ENCODE measurements around the gene TMEM72. TPM values are rescaled to one million over a fixed set of nuclear protein-coding genes. Genes with fewer than 3 reads are reported as not detected.

TMEM72 gene
- total RNA-seq, 2 donors from 2014 or later, result 0.15 TPM; not detected in 1

- Histone ChIP-seq H3K4me3 (no peak overlapping the region), H3K4me1 (no peaks in the 10 kb centered on the region), H3K9me3 (no peaks in the 10 kb centered on the region), H3K27ac (no peak overlapping the region), H3K36me3 (no peaks in the 10 kb centered on the region), H3K27me3 (no peaks in the 10 kb centered on the region)
- no peak for TF ChIP-seq CTCF (IDR thresholded peaks at IDR 0.05)
- DNase-seq (ENCODE audit: low spot score), result no peak
Measured at GRCh38 chr10:44921061-44921460, 9.9 kb downstream of the TMEM72 start.

GRCh38 chr10:44921506-44921905 lies 10.4 kb downstream of the TMEM72 start:
- Histone ChIP-seq H3K4me3 (no peak overlapping the region), H3K9me3 (no peaks in the 10 kb centered on the region), H3K27me3 (no peaks in the 10 kb centered on the region), H3K4me1 (no peaks in the 10 kb centered on the region), H3K36me3 (no peaks in the 10 kb centered on the region), H3K27ac (no peak overlapping the region)
- DNase-seq (ENCODE audit: low spot score), result no peak
- TF ChIP-seq CTCF (IDR thresholded peaks at IDR 0.05), result no peak

- Histone ChIP-seq H3K4me3 (no peak overlapping the region), H3K4me1 (no peaks in the 10 kb centered on the region), H3K27me3 (no peaks in the 10 kb centered on the region), H3K36me3 (no peaks in the 10 kb centered on the region), H3K27ac (no peak overlapping the region), H3K9me3 (no peaks in the 10 kb centered on the region)
- no peak for DNase-seq (ENCODE audit: low spot score)
- no peak for TF ChIP-seq CTCF (IDR thresholded peaks at IDR 0.05)
Measured at GRCh38 chr10:44922021-44922420, 10.9 kb downstream of the TMEM72 start.

GRCh38 chr10:44922796-44923545 lies 11.8 kb downstream of the TMEM72 start:
- H3K9me3 ChIP-seq, result no peaks in the 10 kb centered on the region
- H3K4me3 ChIP-seq, result no peak overlapping the region
- no peaks in the 10 kb centered on the region for H3K27me3 ChIP-seq
- H3K27ac ChIP-seq, result no peak overlapping the region
- DNase-seq (ENCODE audit: low spot score), result no peak
- H3K36me3 ChIP-seq, result no peaks in the 10 kb centered on the region
- TF ChIP-seq CTCF (IDR thresholded peaks at IDR 0.05), result no peak
- no peaks in the 10 kb centered on the region for H3K4me1 ChIP-seq

GRCh38 chr10:44923611-44924010 lies 12.5 kb downstream of the TMEM72 start:
- H3K4me1 ChIP-seq, result no peaks in the 10 kb centered on the region
- H3K27ac ChIP-seq, result no peak overlapping the region
- H3K36me3 ChIP-seq, result no peaks in the 10 kb centered on the region
- no peak overlapping the region for H3K4me3 ChIP-seq
- DNase-seq (ENCODE audit: low spot score), result no peak
- TF ChIP-seq CTCF (IDR thresholded peaks at IDR 0.05), result no peak
- no peaks in the 10 kb centered on the region for H3K9me3 ChIP-seq
- no peaks in the 10 kb centered on the region for H3K27me3 ChIP-seq
